HEK293 (cell line): ENCODE measurements around the gene BCL2.

Experiments used
- CTCF ChIA-PET: fragments of 350-600 bp; formaldehyde crosslinking; extraction: SDS; loops from one replicate; lab custom pipeline; 2021; ENCODE audit warnings: antibody characterized with exemption; lab: Yijun Ruan, JAX
- POLR2A ChIA-PET: fragments of 300-600 bp; formaldehyde crosslinking; extraction: SDS; loops from one replicate; lab custom pipeline; 2020; ENCODE audit warnings: antibody characterized with exemption, inconsistent platforms; lab: Yijun Ruan, JAX
- H3K27ac ChIP-seq: fragments of 200-500 bp; sonication (Bioruptor generic); 2 replicates; pipeline ENCODE4 v1.5.1; 2014; ENCODE audit warnings: low read depth, low read length, control low read depth, inconsistent platforms; ENCODE audit errors: extremely low read depth
- H3K36me3 ChIP-seq, 2 experiments: fragments of 200-500 bp in 1 of 2; sonication (Bioruptor generic) in 1 of 2; 1 replicate in 1 of 2; 2 replicates in 1 of 2; pipeline ENCODE4 v1.5.1; 2014 to 2017; ENCODE audit warnings: inconsistent platforms in 2 of 2, low read length in 2 of 2; ENCODE audit not compliant: control insufficient read depth in 2 of 2, insufficient read depth in 1 of 2
- H3K4me1 ChIP-seq: fragments of 200-500 bp; sonication (Bioruptor generic); 2 replicates; pipeline ENCODE4 v1.5.1; 2014; ENCODE audit warnings: mild to moderate bottlenecking, low read length, inconsistent platforms; ENCODE audit not compliant: control insufficient read depth, insufficient read depth
- H3K4me3 ChIP-seq: 2 replicates; pipeline ENCODE4 v1.5.1; 2011; ENCODE audit warnings: low read depth, mild to moderate bottlenecking, control low read depth, low read length, moderate library complexity
- H3K9me3 ChIP-seq: fragments of 200-500 bp; sonication (Bioruptor generic); 2 replicates; pipeline ENCODE4 v1.5.1; 2014; ENCODE audit warnings: low read depth, low read length, inconsistent platforms; ENCODE audit not compliant: control insufficient read depth, insufficient read depth
- EGR2 ChIP-seq: fragments of 450-650 bp; formaldehyde crosslinking; IDR thresholded peaks from 2 replicates; pipeline ENCODE4 v1.5.1; 2016; ENCODE audit warnings: low read depth, missing biosample characterization, missing genetic modification characterization
- FEZF1 ChIP-seq: fragments of 450-650 bp; formaldehyde crosslinking; IDR thresholded peaks from 2 replicates; pipeline ENCODE4 v1.5.1; 2016; ENCODE audit warnings: missing biosample characterization, missing genetic modification characterization
- GFI1B ChIP-seq: fragments of 450-650 bp; formaldehyde crosslinking; IDR thresholded peaks from 2 replicates; pipeline ENCODE4 v1.5.1; 2016; ENCODE audit warnings: missing biosample characterization, missing genetic modification characterization
- GLI2 ChIP-seq: fragments of 450-650 bp; formaldehyde crosslinking; IDR thresholded peaks from 2 replicates; pipeline ENCODE4; 2017; ENCODE audit warnings: missing biosample characterization, missing genetic modification characterization, low read depth, borderline replicate concordance
- HOXC10 ChIP-seq: sonication (generic); formaldehyde crosslinking; IDR thresholded peaks from 2 replicates; pipeline ENCODE4 v1.8.1; 2023; ENCODE audit warnings: mild to moderate bottlenecking, missing genetic modification reagents
- IKZF3 ChIP-seq: fragments of 450-650 bp; IDR thresholded peaks from 2 replicates; pipeline ENCODE4 v1.5.0; 2018; ENCODE audit warnings: missing biosample characterization, mild to moderate bottlenecking, missing genetic modification characterization, moderate library complexity
- REPIN1 ChIP-seq: fragments of 450-650 bp; formaldehyde crosslinking; IDR thresholded peaks from 2 replicates; pipeline ENCODE4 v1.5.1; 2017; ENCODE audit warnings: missing biosample characterization, missing genetic modification characterization, low read depth
- SALL2 ChIP-seq: fragments of 450-650 bp; formaldehyde crosslinking; IDR thresholded peaks from 2 replicates; pipeline ENCODE4 v1.5.0; 2017; ENCODE audit warnings: missing biosample characterization, mild to moderate bottlenecking, missing genetic modification characterization, borderline replicate concordance
- ZNF157 ChIP-seq: fragments of 450-650 bp; formaldehyde crosslinking; IDR thresholded peaks from 2 replicates; pipeline ENCODE4 v1.5.1; 2016; ENCODE audit warnings: missing biosample characterization, missing genetic modification characterization
- ZNF19 ChIP-seq: fragments of 450-650 bp; formaldehyde crosslinking; IDR thresholded peaks from 2 replicates; pipeline ENCODE4; 2016; ENCODE audit warnings: missing biosample characterization, missing genetic modification characterization, low read depth
- ZNF223 ChIP-seq: fragments of 450-650 bp; formaldehyde crosslinking; IDR thresholded peaks from 2 replicates; pipeline ENCODE4 v1.5.1; 2016; ENCODE audit warnings: missing biosample characterization, missing genetic modification characterization
- ZNF24 ChIP-seq: fragments of 450-650 bp; formaldehyde crosslinking; IDR thresholded peaks from 2 replicates; pipeline ENCODE4 v1.5.1; 2016; ENCODE audit warnings: missing biosample characterization, missing genetic modification characterization
- ZNF292 ChIP-seq: fragments of 450-650 bp; formaldehyde crosslinking; IDR thresholded peaks from 2 replicates; pipeline ENCODE4 v1.5.1; 2016; ENCODE audit warnings: low read depth, missing biosample characterization, missing genetic modification characterization, borderline replicate concordance
- ZNF394 ChIP-seq: fragments of 450-650 bp; formaldehyde crosslinking; IDR thresholded peaks from 2 replicates; pipeline ENCODE4 v1.5.1; 2016; ENCODE audit warnings: missing biosample characterization, missing genetic modification characterization, mild to moderate bottlenecking, moderate library complexity, borderline replicate concordance
- ZNF513 ChIP-seq: fragments of 450-650 bp; IDR thresholded peaks from 2 replicates; pipeline ENCODE4 v1.5.1; 2018; ENCODE audit warnings: missing biosample characterization, missing genetic modification characterization
- ZNF558 ChIP-seq: fragments of 450-650 bp; formaldehyde crosslinking; IDR thresholded peaks from 2 replicates; pipeline ENCODE4 v1.5.1; 2016; ENCODE audit warnings: missing biosample characterization, missing genetic modification characterization
- ZNF639 ChIP-seq: fragments of 450-650 bp; formaldehyde crosslinking; IDR thresholded peaks from 2 replicates; pipeline ENCODE4 v1.5.1; 2016; ENCODE audit warnings: missing biosample characterization, missing genetic modification characterization
- ZNF664 ChIP-seq: fragments of 450-650 bp; formaldehyde crosslinking; IDR thresholded peaks from 2 replicates; pipeline ENCODE4 v1.5.1; 2016; ENCODE audit warnings: missing biosample characterization, missing genetic modification characterization
- ZNF776 ChIP-seq: fragments of 450-650 bp; formaldehyde crosslinking; IDR thresholded peaks from 2 replicates; pipeline ENCODE4 v1.5.0; 2017; ENCODE audit warnings: missing biosample characterization, missing genetic modification characterization, borderline replicate concordance
- ZNF791 ChIP-seq: fragments of 450-650 bp; formaldehyde crosslinking; IDR thresholded peaks from 2 replicates; pipeline ENCODE4 v1.5.1; 2016; ENCODE audit warnings: missing biosample characterization, missing genetic modification characterization
- TF ChIP-seq, protein P1 (sequence below): fragments of 450-650 bp; formaldehyde crosslinking; IDR thresholded peaks from 2 replicates; pipeline ENCODE4 v1.5.1; 2017; ENCODE audit warnings: missing biosample characterization, missing genetic modification characterization
- TF ChIP-seq, protein P2 (sequence below): fragments of 450-650 bp; formaldehyde crosslinking; IDR thresholded peaks from 2 replicates; pipeline ENCODE4; 2016; ENCODE audit warnings: missing biosample characterization, missing genetic modification characterization
- TF ChIP-seq, protein P3 (sequence below): fragments of 450-650 bp; formaldehyde crosslinking; optimal IDR thresholded peaks from 2 replicates; pipeline ENCODE3; 2016; ENCODE audit warnings: missing biosample characterization, mild to moderate bottlenecking, missing genetic modification characterization

Gene BCL2

GRCh38 chr18:63185984-63186383 lies 133.6 kb downstream of the BCL2 start (continued):
- no peak for TF ChIP-seq ZNF664
- TF ChIP-seq ZNF513 (tag by site-specific recombination): no peak
- TF ChIP-seq ZNF558 (tag by site-specific recombination): no peak
- TF ChIP-seq, protein P1, sequence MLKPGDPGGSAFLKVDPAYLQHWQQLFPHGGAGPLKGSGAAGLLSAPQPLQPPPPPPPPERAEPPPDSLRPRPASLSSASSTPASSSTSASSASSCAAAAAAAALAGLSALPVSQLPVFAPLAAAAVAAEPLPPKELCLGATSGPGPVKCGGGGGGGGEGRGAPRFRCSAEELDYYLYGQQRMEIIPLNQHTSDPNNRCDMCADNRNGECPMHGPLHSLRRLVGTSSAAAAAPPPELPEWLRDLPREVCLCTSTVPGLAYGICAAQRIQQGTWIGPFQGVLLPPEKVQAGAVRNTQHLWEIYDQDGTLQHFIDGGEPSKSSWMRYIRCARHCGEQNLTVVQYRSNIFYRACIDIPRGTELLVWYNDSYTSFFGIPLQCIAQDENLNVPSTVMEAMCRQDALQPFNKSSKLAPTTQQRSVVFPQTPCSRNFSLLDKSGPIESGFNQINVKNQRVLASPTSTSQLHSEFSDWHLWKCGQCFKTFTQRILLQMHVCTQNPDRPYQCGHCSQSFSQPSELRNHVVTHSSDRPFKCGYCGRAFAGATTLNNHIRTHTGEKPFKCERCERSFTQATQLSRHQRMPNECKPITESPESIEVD (tag by site-specific recombination): peak; percentile 72

DNA sequence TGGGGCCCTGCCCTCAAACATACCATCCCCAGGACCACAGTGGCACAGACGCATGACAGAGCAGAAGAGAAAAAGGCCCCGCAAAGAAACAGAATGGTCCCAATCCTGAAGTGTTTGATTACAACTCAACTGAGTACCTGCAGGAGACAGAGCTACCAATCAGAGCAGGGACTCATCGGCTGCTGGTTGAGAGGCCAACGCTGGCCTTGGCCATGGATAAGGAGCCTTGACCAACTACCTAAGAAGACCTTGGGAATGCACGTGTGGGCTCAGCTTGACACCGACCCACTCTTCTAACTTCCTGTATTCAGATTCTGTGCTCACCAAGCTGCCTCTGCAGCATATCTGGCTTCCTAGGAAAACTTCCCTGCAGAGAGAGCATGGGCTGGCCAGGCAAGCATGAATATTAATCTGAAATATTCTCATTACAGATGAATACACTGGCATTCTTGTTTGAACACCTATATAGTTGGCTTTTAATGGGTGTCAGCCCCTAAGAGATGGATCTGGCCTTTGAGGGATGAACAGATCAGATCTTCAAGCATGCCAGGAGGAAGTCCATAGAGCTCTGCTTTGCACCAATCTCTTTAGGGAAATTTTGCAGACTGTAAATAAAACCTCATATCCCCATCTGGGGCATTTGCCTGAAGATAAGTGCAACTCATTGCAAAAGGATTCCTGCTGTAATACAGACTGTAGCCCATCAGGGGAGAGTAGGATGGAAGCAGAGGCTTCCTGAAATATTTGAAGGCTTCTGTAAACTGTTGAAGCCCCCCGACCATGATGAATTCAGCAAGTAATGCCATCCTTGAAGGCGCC lies 135.4 kb downstream of the BCL2 start:
- POLR2A ChIA-PET: no interaction called here

GRCh38 chr18:63183378-63183777 lies 136.2 kb downstream of the BCL2 start:
- POLR2A ChIA-PET: no interaction called here
- Histone ChIP-seq H3K27ac (no peak overlapping the region), H3K9me3 (no peaks in the 10 kb centered on the region), H3K4me1 (peaks cover 38% of the 10 kb centered on the region), H3K4me3 (no peak overlapping the region), H3K36me3 (no peaks in the 10 kb centered on the region)
- CTCF ChIA-PET: interaction anchor here (0.7 kb wide), 1 partner anchor 78 kb away, joined by 3 read pairs; no protein-coding TSS in a partner anchor
- TF ChIP-seq ZNF394 (tag by site-specific recombination) (no peak), FEZF1 (tag by site-specific recombination) (no peak), ZNF157 (tag by site-specific recombination) (no peak), ZNF776 (tag by site-specific recombination) (no peak), ZNF292 (tag by site-specific recombination) (no peak), ZNF791 (tag by site-specific recombination) (no peak), ZNF223 (no peak), EGR2 (tag by site-specific recombination) (no peak)
- TF ChIP-seq, protein P2, sequence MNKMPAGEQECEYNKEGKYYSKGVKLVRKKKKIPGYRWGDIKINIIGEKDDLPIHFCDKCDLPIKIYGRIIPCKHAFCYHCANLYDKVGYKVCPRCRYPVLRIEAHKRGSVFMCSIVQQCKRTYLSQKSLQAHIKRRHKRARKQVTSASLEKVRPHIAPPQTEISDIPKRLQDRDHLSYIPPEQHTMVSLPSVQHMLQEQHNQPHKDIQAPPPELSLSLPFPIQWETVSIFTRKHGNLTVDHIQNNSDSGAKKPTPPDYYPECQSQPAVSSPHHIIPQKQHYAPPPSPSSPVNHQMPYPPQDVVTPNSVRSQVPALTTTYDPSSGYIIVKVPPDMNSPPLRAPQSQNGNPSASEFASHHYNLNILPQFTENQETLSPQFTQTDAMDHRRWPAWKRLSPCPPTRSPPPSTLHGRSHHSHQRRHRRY (tag by site-specific recombination): no peak

More for the DNA sequence above, 135.4 kb downstream of the BCL2 start:
- Histone ChIP-seq H3K4me1 (peaks cover 40% of the 10 kb centered on the region), H3K27ac (no peak overlapping the region), H3K36me3 (no peaks in the 10 kb centered on the region), H3K9me3 (no peaks in the 10 kb centered on the region), H3K4me3 (no peak overlapping the region)
- CTCF ChIA-PET: interaction anchor here (0.7 kb wide), 1 partner anchor 481 kb away, joined by 5 read pairs; no protein-coding TSS in a partner anchor
- TF ChIP-seq, protein P3, sequence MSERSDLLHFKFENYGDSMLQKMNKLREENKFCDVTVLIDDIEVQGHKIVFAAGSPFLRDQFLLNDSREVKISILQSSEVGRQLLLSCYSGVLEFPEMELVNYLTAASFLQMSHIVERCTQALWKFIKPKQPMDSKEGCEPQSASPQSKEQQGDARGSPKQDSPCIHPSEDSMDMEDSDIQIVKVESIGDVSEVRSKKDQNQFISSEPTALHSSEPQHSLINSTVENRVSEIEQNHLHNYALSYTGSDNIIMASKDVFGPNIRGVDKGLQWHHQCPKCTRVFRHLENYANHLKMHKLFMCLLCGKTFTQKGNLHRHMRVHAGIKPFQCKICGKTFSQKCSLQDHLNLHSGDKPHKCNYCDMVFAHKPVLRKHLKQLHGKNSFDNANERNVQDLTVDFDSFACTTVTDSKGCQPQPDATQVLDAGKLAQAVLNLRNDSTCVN (tag by site-specific recombination): no peak
- TF ChIP-seq GLI2 (no peak), ZNF791 (tag by site-specific recombination) (no peak), REPIN1 (no peak), ZNF639 (no peak), SALL2 (no peak), HOXC10 (CRISPR knock-in tag) (no peak), ZNF24 (no peak), GFI1B (no peak), IKZF3 (tag by site-specific recombination) (no peak), ZNF223 (no peak), ZNF19 (tag by site-specific recombination) (no peak)
